ENCODE measurements around the gene RCBTB2.

The RCBTB2 gene

GRCh38 chr13:48443442-48444208 lies 89.3 kb downstream of the RCBTB2 start:
- DNase-seq = no peak
